ENCODE data around the gene ABCA8.

ABCA8 gene

GRCh38 chr17:68908045-68908444 is 47.1 kb downstream of the ABCA8 start:
- Histone ChIP-seq H3K9me3 (no peaks in the 10 kb centered on the region), H3K4me3 (ENCODE audit: low read depth in 1 of 2, low read length in 1 of 2) (no peak overlapping the region), H3K4me1 (ENCODE audit: control insufficient read depth in 1 of 2, insufficient read depth in 1 of 2, low read depth in 1 of 2, low read length in 1 of 2) (peaks cover 0 to 3% of the 10 kb centered on the region in 2 experiments), H3K36me3 (no peaks in the 10 kb centered on the region), H3K27ac (no peak overlapping the region), H3K27me3 (no peaks in the 10 kb centered on the region)
- TF ChIP-seq, protein P1, sequence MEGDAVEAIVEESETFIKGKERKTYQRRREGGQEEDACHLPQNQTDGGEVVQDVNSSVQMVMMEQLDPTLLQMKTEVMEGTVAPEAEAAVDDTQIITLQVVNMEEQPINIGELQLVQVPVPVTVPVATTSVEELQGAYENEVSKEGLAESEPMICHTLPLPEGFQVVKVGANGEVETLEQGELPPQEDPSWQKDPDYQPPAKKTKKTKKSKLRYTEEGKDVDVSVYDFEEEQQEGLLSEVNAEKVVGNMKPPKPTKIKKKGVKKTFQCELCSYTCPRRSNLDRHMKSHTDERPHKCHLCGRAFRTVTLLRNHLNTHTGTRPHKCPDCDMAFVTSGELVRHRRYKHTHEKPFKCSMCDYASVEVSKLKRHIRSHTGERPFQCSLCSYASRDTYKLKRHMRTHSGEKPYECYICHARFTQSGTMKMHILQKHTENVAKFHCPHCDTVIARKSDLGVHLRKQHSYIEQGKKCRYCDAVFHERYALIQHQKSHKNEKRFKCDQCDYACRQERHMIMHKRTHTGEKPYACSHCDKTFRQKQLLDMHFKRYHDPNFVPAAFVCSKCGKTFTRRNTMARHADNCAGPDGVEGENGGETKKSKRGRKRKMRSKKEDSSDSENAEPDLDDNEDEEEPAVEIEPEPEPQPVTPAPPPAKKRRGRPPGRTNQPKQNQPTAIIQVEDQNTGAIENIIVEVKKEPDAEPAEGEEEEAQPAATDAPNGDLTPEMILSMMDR (IDR thresholded peaks at IDR 0.05): no peak

DNA sequence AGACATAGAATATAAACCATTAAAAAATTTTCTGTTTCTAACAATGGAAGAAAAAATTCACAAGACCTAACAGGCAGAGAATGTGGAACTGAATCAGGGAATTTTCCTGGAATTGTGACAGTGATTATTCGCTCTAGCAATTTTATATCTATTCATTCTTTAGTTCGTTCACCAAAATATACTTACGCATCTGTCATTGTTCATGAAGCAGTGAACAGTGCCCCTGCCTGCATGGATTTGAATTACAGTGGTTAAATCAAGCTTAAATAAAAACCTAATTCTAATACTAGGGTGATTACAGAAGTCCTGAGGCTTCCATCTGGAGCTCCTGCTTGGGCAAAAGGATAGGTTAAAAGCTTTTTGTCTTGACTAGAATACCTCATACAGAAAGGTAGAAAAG is 48.6 kb downstream of the ABCA8 start:
- H3K27ac ChIP-seq: no peak overlapping the region
- no peaks in the 10 kb centered on the region for H3K36me3 ChIP-seq
- TF ChIP-seq, protein P1 (IDR thresholded peaks at IDR 0.05): no peak
- H3K9me3 ChIP-seq: no peaks in the 10 kb centered on the region
- H3K4me1 ChIP-seq (ENCODE audit: control insufficient read depth in 1 of 2, insufficient read depth in 1 of 2, low read depth in 1 of 2, low read length in 1 of 2): peaks cover 0 to 3% of the 10 kb centered on the region in 2 experiments
- H3K4me3 ChIP-seq (ENCODE audit: low read depth in 1 of 2, low read length in 1 of 2): no peak overlapping the region
- H3K27me3 ChIP-seq: no peaks in the 10 kb centered on the region

DNA sequence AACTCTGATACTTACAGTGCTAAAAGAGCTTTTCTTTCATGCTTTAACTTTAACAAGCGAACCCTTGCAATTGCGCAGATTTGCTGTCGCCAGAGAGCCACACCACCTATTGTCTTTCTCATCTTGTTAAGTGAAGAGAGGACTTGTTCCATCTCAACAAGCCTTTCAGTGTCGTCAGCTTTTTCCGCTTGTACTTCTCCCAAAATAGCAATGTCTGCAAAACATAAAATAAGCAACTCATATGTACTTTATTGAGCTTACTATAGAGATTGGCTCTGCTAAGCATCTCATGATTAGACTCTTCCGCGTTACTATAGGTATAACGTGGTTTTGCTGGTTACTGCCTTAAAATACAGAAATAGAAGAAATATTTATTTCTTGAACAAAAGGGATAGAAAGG is 51.9 kb downstream of the ABCA8 start:
- no peaks in the 10 kb centered on the region for H3K27me3 ChIP-seq
- TF ChIP-seq, protein P1 (IDR thresholded peaks at IDR 0.05): no peak
- H3K27ac ChIP-seq: no peak overlapping the region
- H3K4me1 ChIP-seq (ENCODE audit: control insufficient read depth in 1 of 2, insufficient read depth in 1 of 2, low read depth in 1 of 2, low read length in 1 of 2): no peaks in the 10 kb centered on the region
- no peak overlapping the region for H3K4me3 ChIP-seq (ENCODE audit: low read depth in 1 of 2, low read length in 1 of 2)
- H3K36me3 ChIP-seq: no peaks in the 10 kb centered on the region
- H3K9me3 ChIP-seq: no peaks in the 10 kb centered on the region

GRCh38 chr17:68897557-68897956 is 57.6 kb downstream of the ABCA8 start:
- Histone ChIP-seq H3K4me3 (ENCODE audit: low read depth in 1 of 2, low read length in 1 of 2) (no peak overlapping the region), H3K9me3 (no peaks in the 10 kb centered on the region), H3K27me3 (no peaks in the 10 kb centered on the region), H3K4me1 (ENCODE audit: control insufficient read depth in 1 of 2, insufficient read depth in 1 of 2, low read depth in 1 of 2, low read length in 1 of 2) (no peaks in the 10 kb centered on the region), H3K27ac (no peak overlapping the region), H3K36me3 (no peaks in the 10 kb centered on the region)
- TF ChIP-seq, protein P1 (IDR thresholded peaks at IDR 0.05): no peak

GRCh38 chr17:68892658-68893057 is 62.5 kb downstream of the ABCA8 start:
- H3K36me3 ChIP-seq: no peaks in the 10 kb centered on the region
- no peak overlapping the region for H3K27ac ChIP-seq
- no peaks in the 10 kb centered on the region for H3K27me3 ChIP-seq
- no peaks in the 10 kb centered on the region for H3K4me1 ChIP-seq (ENCODE audit: control insufficient read depth in 1 of 2, insufficient read depth in 1 of 2, low read depth in 1 of 2, low read length in 1 of 2)
- no peak overlapping the region for H3K4me3 ChIP-seq (ENCODE audit: low read depth in 1 of 2, low read length in 1 of 2)
- no peaks in the 10 kb centered on the region for H3K9me3 ChIP-seq
- TF ChIP-seq, protein P1 (IDR thresholded peaks at IDR 0.05): no peak

DNA sequence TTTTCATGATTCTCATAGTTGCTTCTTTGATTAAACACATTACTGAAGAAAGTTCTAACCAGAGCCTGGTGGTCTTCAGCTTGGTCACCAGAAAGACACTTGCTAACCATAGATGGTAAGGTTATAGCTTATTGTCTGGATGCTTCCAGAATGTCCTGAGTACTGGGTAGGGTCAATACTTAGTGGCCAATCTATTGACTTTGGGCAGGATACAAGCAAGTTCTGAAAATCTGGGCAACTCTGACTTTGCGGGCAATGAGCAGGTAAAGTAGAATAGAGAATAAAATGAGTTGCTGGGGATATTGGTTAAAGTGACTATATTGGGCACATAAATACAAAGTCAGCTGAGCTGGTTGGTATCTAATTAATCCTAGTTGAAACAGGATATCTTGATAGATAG is 63.0 kb downstream of the ABCA8 start:
- H3K9me3 ChIP-seq: no peaks in the 10 kb centered on the region

More for the DNA sequence above, 63.0 kb downstream of the ABCA8 start:
- TF ChIP-seq, protein P1 (IDR thresholded peaks at IDR 0.05): no peak
- Histone ChIP-seq H3K4me3 (ENCODE audit: low read depth in 1 of 2, low read length in 1 of 2) (no peak overlapping the region), H3K27me3 (no peaks in the 10 kb centered on the region), H3K36me3 (no peaks in the 10 kb centered on the region), H3K4me1 (ENCODE audit: control insufficient read depth in 1 of 2, insufficient read depth in 1 of 2, low read depth in 1 of 2, low read length in 1 of 2) (no peaks in the 10 kb centered on the region), H3K27ac (no peak overlapping the region)

Measured in neutrophil (primary cell).